ENCODE data around the gene CFI.

DNA sequence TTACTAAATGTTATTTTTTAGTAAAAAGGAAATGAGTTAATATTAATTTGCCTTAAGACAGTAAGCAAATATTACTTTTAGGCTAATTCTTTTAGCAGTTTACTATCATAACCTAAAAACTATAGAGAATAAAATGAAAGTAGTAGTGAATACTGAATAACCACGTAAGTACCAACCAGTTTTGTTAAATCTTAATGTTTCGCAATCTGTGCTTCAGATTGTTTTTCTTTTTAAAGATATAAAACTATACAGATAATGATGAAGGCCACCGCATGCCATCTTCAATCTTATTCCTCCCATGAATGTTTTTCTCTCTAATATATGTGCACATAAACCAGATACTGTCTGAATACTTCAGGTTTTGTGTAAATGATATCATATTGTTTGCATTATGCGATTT, 32.0 kb upstream of the CFI start:
- TF ChIP-seq CTCF (IDR thresholded peaks at IDR 0.05; ENCODE audit: control extremely low read depth in 1 of 3, insufficient read depth in 1 of 3, low read depth in 1 of 3, low read length in 3 of 3): no peak
- TF ChIP-seq MAX (IDR thresholded peaks at IDR 0.05): no peak
- TF ChIP-seq SRF (IDR thresholded peaks at IDR 0.05; ENCODE audit: low read depth, low read length): no peak
- TF ChIP-seq BCL11A (IDR thresholded peaks at IDR 0.05; ENCODE audit: low read depth in 2 of 2, low read length in 2 of 2): no peak
- TF ChIP-seq SP1 (IDR thresholded peaks at IDR 0.05; ENCODE audit: low read depth, low read length): no peak
- TF ChIP-seq ATF2 (IDR thresholded peaks at IDR 0.05; ENCODE audit: low read length): no peak
- TF ChIP-seq EZH2 (IDR thresholded peaks at IDR 0.05; ENCODE audit: low read depth, low read length, severe bottlenecking): no peak
- TF ChIP-seq POLR2A (IDR thresholded peaks at IDR 0.05; ENCODE audit: control extremely low read depth in 1 of 2, low read depth in 2 of 2, low read length in 2 of 2): no peak
- TF ChIP-seq ATF3 (IDR thresholded peaks at IDR 0.05; ENCODE audit: insufficient read depth, low read depth, low read length): no peak
- TF ChIP-seq CBX5 (IDR thresholded peaks at IDR 0.05; ENCODE audit: low read depth, low read length): no peak

All from H1 (cell line).